GM18507 (cell line): ENCODE data around the gene DYNLT1.
"Not testable (repeated sequence)": the region's sequence is repeated elsewhere in the genome, so short reads cannot be mapped to it uniquely, and the experiment has no call there.

Source experiments
- DNase-seq: peaks from one replicate; pipeline ENCODE4 v3.0.0; 2011; ENCODE audit warnings: low read depth; ENCODE audit not compliant: insufficient read length; ENCODE audit errors: extremely low spot score
- FAIRE-seq: peaks from 2 replicates; lab custom pipeline; 2011; peaks lifted over from hg19 to GRCh38; lab: Jason Lieb, UNC

DYNLT1 gene

DNA sequence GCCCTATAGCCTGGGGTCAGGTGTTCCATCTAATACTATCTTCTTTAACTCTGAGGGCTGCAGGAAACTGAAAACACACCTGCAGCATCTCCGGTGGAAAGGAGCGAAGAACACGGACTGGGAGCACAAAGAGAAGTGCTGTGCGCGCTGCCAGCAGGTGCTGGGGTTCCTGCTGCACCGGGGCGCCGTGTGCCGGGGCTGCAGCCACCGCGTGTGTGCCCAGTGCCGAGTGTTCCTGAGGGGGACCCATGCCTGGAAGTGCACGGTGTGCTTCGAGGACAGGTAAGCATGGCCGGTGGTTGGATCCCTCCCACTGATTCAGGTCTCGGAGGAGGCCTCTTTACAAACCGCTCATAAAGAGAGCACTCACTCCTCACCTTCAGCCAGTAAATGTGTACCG lies 20.8 kb upstream of the DYNLT1 start:
- FAIRE-seq (no peak), DNase-seq (no peak)

DNA sequence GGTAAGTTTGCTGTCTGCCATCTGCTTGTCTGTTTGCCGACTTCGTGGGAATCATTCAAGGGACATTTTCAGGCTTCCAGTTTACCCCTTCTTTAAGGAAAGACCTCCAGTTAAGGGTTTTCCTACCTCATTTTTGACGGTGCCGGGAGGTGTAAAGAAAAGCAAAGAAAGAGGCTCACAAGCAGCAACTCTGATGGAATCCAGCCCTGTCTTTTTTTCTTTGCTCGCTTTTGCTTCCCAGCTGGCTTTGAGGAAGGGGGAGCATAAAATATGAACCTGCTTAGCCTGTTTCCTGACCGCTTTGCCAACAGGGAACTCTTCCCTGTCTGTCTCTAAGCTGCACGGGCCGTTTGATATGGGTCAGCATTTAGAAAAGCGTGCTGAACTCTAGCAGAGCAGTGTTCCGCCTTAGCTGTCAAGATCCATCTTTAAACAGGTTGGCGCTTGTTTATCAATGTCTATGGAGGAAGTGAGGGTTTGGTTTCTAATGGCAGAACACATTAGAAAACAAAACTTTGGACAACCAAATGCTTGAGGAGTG lies 19.2 kb upstream of the DYNLT1 start:
- no peak for FAIRE-seq

DNA sequence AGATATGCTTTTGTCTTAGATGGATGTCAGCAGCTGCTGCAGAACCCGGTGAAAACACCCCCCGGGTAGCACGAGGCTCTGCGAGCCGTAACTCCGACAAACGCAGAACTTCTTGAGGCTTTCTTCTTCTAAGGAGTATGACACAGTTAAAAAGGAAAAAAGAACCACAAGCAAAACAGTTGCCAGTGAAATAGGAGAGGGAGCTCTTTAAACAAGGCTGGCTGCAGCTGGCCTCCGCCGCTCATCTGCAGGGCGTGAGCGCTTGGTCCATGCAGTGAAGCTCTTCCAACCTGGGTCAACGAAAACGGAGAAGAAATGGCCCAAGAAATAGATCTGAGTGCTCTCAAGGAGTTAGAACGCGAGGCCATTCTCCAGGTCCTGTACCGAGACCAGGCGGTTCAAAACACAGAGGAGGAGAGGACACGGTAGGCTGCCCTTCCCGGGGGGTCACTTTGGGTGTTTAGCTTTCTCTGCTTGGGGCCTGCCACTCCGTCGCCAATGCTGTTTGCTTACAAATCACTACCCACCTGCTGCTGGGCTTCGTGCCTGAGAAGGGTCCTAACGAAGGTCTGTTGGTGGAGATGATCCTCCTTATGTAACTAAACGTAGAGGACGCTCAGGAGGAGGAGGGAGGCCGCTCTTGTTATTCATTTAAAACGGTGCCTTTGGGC lies 18.5 kb upstream of the DYNLT1 start:
- DNase-seq (no peak), FAIRE-seq (no peak)

More for the DNA sequence above, 19.2 kb upstream of the DYNLT1 start:
- DNase-seq: no peak

DNA sequence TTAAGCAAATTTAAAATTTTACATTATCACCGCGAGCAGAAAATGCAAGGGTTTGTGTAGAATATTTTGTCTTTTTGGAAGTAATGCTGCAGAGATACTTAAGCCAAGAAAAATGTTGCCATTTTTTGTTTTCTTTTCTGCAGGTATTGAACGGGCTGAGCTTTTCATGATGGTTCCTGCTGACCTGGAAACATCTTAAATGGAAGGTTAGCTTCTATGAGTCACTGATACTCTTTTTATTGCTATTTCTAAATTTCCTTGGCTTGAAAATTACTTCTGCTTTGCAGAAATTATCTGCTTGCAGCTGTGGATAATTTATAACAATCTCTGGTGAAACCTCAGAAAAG lies 18.0 kb upstream of the DYNLT1 start:
- FAIRE-seq (no peak), DNase-seq (no peak)

DNA sequence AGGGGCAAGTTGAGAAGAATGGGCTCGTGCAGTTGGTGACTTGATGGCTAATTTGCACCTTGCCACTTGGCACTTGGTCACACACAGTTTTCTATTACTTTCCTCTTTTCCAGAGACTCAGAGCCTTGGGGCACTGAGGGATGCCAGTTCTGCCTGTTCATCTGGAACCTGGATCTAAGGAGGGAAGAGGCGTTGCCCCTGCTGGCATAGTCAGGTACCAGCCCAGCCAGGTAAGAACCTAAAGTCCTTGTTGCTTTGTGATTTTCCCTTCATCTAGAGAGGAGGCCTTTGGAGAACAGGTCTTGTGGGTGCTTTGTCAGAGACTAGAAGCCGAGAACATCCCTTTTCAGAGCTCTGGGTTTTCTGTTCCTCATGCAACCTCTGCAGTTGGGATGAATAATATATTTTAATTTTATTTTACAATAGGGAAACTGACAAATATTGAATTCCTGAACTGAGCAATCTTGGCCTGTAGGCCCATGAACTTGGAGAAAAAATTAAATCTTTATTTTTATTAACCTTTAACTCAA lies 16.7 kb upstream of the DYNLT1 start:
- no peak for FAIRE-seq
- no peak for DNase-seq

DNA sequence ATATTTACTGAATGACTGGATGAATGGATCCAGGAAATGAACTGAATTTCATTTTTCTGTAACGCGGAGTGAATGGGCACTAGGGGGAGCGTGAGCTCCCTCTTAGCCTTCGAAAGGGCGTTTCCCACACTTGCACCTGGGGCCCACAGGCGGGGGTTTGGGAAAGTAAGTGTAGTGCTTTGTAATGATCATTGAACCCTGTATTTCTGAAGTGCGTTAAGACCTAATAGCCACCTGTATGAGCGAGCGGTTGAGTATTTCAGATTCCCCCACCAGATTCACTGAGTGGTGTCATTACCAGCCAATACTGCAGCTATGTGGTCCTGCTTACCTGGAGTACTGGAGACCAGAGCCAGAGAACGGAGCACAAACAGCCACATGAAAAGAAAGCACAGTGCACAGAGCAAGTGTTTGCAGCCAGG lies 15.8 kb upstream of the DYNLT1 start:
- no peak for FAIRE-seq
- DNase-seq: no peak

- DNase-seq, FAIRE-seq: not testable (repeated sequence)
Measured at GRCh38 chr6:158656986-158657385, 12.4 kb upstream of the DYNLT1 start.

GRCh38 chr6:158655569-158656450 lies 11.3 kb upstream of the DYNLT1 start:
- FAIRE-seq: no peak

DNA sequence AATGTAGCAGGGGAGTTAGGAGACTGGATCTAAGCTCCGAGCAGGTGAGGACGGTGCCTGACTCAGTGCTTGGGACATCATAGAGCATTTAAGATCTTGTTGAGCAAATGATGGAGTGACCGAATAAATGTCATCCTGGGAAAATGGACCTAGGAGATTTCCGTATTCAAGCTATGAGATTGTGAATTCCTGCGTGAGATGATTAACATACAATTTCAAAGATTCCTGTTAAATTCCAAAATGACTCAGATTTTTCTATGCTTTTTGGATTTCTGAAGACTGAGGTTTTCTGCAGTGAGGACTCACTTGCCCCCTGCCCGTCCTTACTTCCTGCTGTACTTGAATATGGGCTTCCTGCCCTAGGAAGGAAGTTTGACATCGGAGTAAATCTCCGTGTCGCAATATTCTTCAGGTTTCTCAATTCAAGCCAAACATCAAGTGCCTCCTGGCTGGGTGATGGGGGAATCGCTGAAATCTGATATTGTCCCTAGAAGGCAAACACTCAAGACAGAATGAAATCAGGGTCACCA lies 10.5 kb upstream of the DYNLT1 start:
- FAIRE-seq: no peak
- DNase-seq: no peak

More at GRCh38 chr6:158655569-158656450, 11.3 kb upstream of the DYNLT1 start:
- DNase-seq: no peak

- no peak for FAIRE-seq
- no peak for DNase-seq
Measured at GRCh38 chr6:158654498-158654897, 10.0 kb upstream of the DYNLT1 start.

- DNase-seq: no peak
- peak; percentile 85 for FAIRE-seq
Measured at GRCh38 chr6:158653577-158654354, 9.2 kb upstream of the DYNLT1 start.

- not testable (repeated sequence) for DNase-seq, FAIRE-seq
Measured at GRCh38 chr6:158651981-158652737, 7.6 kb upstream of the DYNLT1 start.

DNA sequence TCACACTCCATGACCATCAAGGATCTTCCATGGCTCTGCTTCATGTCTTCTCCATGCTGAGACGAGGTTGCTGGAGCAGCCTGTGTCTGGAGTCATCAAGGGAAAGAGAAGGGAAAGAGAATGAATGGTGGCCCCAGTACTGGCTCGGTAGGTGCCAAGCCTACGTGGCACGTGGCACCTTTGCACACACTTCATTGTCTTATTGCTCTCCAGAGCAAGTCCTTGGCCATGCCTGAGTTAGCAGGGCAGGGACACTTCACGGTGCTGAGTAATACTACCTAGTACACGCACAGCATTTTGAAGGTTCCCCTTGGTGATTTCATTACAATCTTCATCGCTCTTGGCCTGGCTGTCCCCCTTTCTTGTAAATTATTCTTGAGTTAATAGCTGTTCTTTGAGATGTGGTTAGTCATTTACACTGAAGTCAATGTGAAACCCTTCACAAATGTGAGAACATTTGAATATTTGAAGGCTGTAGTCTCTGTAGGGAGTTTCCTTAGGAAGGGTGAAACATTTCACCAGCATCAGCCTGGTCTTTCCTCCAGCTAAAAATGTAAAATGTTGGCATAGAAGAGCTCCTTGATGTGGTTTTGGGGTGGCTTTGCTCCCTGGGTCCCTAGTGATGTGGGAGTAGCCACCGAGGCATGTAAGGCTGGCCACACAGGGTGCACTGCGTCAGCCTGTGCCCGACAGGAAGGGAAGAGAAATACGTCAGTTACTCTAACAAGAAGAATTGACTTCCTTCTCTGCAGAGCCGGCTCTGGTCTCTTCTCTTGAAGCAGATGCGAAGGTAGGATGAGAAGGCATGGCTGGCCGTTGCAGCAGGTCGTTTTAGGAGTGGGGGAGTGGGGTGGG lies 5.0 kb upstream of the DYNLT1 start, which contains the start of gene SYTL3:
Gene SYTL3 (plus strand): TSS at position 766 of the 855 bp plus-strand sequence. CDS start 13,215 bp downstream, outside the sequence.
- DNase-seq: no peak
- peak; percentile 90 for FAIRE-seq

DNA sequence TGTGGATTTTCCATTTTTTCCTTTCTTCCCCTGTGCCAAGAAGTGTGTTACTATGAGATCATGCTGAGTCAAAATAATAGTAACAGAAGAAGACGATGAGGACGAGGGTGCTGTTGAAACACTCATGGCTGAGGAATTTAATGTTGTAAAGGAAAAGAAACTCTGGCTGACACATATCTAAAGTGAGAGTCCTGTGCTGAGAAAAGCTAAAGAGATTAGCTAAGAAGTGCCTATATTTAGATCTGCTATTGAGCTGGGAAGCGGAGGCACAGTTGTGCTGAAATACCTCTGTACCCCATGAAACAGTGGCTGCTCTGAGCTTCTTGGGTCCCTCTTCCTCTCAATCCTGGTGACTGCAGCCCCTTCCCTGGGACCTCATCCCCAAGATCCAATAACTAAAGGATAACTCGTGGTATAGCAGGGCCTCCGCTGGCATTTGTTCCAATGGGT lies 4.2 kb upstream of the DYNLT1 start:
- DNase-seq (no peak), FAIRE-seq (peak; percentile 86)

GRCh38 chr6:158647501-158647900 lies 3.0 kb upstream of the DYNLT1 start:
- FAIRE-seq: no peak

GRCh38 chr6:158646023-158646910 lies 1.7 kb upstream of the DYNLT1 start:
- FAIRE-seq: no peak

More at GRCh38 chr6:158647501-158647900, 3.0 kb upstream of the DYNLT1 start:
- DNase-seq: no peak

More at GRCh38 chr6:158646023-158646910, 1.7 kb upstream of the DYNLT1 start:
- DNase-seq: no peak
